GM21723 (cell line): ENCODE measurements around the gene ITIH1.

Source experiments
- ATAC-seq: cut with Tn5 transposase; IDR thresholded peaks from one replicate; pipeline ENCODE4 v1.9.1; 2021; ENCODE audit warnings: mild to moderate bottlenecking, moderate library complexity; ENCODE audit not compliant: unreplicated experiment

Gene ITIH1

GRCh38 chr3:52836471-52836845, 59.1 kb downstream of the ITIH1 start:
- ATAC-seq, result no peak

DNA sequence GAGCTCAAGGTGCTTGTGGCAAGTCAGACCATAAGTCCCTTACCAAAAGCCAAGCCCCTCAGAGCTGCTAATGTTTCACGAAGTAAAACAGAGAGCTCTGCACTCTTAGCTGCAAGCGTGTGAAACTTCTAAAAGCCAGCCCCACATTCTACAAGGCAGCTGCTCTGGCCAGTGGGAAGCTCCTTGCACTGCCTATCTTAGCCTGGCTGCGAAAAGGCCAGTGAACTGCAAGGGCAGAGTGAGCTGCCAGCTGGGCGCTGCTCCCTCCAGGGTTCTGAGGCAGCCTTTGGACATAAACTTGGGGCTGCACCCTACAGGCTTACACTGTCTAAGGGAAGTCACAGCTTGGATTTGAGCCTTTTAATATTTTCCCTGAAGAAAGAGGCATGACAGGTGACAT, 59.6 kb downstream of the ITIH1 start:
- ATAC-seq, result no peak

- ATAC-seq, result no peak
Observed at GRCh38 chr3:52838561-52839267, 61.3 kb downstream of the ITIH1 start.

DNA sequence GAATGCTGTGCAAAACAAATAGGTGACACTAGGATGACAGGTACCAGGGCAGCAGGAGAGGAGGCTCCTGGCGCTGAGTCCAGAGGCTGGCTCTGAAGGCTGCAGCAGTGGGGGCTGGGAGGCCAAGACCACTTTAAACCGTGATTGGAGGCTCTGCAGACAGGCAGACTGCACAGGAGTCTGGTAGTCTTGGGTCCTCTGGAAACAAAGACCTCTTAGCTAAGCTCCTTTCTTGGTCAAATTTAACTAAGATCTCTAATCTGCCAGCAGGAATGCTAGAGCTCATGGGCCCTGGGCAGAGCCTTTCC, 61.8 kb downstream of the ITIH1 start:
- ATAC-seq, result no peak

- ATAC-seq, result no peak
Observed at GRCh38 chr3:52839892-52840545, 62.6 kb downstream of the ITIH1 start.

DNA sequence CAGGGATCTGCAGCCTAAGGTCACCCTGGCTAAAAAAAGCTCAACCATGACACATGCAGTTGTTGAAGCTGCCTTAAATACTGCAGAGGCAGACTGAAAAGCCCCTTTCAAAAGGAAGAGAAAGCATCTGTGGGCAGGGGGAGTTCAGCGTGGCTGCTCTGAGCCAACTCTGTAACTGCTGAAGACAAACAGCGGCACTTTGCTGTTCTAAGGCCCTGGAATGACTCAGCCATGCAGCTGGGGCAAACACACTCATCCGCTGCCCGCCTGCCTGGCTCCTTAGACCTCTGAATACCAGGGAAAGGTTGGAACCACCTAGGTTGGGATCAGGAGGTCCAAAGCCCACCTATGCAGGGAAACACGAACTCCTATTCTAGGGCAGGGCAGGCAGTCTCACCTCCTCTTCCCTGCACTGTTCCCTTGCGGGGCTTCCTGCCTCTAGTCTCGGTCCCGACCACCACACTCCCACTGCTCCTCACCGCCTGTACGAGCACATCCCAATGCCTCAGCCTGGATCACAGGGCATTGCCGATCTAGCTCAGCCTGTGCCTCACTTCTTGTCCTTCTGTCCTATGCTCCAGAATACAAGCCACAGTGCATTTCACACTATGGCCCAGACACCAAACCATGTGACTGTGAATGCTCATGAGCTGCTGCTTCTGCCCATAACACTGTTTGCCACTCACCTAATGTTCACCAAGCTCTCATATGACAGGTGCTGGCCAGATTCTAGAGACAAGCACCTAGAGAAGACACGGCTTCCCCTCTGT, 64.0 kb downstream of the ITIH1 start:
- no peak for ATAC-seq
